CD4-positive, alpha-beta T cell treated with Interleukin-17A for 1 hour (primary cell): ENCODE results near the gene ARSI.
"Not testable (repeated sequence)": the region's sequence is repeated elsewhere in the genome, so short reads cannot be mapped to it uniquely, and the experiment has no call there.

Experiments used
- DNase-seq: peaks from one replicate; pipeline ENCODE4 v3.0.0-alpha.2; 2020

The ARSI gene

DNA sequence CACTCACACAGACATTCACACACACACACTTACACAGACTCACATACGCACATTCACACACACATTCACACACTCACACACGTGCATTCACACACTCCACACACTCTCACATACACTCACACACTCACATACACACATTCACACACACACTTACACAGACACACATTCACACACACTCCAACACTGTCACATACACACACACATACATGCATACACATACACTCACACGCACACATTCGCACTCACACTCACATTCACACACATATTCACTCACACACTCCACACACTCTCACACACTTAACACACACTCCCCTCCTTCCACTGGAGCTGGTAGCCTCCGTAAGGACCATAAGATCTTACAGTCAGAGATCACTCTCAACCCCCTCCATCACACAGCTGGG lies 39.3 kb downstream of the ARSI start:
- DNase-seq = no peak

DNA sequence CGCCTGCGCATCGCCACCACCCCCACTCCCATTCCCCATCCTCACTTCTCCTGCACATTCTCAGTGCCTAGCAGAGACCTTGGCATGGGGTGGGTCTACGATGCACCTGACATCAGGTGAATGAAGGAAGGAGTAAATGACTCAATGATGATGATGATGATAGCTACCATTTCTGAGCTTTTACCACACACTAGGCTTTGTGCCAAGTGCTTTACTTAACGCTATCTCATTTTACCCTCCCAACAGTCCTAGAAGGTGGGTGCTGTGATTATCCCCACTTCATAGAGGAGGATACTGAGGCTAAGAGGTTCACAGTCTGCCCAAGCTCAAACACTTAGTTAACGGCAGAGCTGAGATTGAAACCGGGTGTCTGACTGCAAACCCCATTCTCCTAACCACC lies 40.2 kb downstream of the ARSI start:
- DNase-seq = no peak

DNA sequence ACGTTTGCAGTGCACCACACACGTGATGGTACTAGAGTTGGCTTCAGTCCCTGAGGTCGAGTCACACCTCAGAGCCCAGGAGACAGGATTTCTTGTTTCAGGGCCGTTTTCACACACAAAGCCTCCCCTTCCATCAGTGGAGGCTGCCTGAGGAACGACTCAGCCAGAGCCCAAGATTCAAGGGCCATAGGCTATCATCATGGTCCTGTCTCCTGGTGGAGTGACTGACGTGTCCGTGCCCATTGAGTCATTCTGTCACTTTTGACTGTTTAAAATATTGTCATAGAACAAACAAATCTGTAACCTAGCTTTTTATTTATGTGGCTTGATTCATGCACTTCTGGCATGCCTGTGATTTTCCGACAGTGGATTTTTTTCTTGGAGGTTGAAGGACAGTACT lies 41.5 kb downstream of the ARSI start:
- no peak for DNase-seq

- no peak for DNase-seq
Measured at GRCh38 chr5:150258130-150258529, 44.6 kb downstream of the ARSI start.

- DNase-seq = no peak
Measured at GRCh38 chr5:150257424-150257823, 45.3 kb downstream of the ARSI start.

DNA sequence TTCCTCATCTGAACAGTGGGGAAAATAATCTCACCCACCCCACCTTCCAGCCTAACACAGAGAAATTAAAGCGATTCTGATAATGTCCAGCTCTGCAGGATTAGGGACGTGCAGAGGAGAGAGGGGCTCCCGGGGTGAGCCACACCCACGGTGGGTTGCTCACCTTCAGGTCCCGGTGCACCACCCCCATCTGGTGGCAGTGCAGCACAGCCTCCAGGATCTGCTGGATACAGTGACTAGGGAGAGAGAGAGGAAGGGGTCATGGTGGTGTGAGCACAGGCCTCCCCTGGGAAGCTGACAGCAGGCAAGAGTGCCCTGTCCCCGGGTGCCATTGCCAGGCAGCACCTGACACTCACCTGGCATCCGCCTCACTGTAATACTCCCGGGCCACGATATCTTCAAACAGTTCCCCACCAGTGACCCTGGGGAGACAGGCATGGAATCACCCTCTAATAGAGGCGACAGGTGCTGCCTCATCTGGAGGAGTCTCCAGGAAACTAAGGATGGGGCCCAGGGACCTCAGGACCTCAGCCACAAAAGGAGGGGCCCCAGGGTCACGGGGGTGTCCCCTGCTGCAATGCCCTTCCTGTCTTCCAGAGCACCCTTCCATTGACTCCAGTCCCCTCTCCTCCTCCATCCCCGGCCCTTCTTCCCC lies 46.2 kb downstream of the ARSI start:
- no peak for DNase-seq

DNA sequence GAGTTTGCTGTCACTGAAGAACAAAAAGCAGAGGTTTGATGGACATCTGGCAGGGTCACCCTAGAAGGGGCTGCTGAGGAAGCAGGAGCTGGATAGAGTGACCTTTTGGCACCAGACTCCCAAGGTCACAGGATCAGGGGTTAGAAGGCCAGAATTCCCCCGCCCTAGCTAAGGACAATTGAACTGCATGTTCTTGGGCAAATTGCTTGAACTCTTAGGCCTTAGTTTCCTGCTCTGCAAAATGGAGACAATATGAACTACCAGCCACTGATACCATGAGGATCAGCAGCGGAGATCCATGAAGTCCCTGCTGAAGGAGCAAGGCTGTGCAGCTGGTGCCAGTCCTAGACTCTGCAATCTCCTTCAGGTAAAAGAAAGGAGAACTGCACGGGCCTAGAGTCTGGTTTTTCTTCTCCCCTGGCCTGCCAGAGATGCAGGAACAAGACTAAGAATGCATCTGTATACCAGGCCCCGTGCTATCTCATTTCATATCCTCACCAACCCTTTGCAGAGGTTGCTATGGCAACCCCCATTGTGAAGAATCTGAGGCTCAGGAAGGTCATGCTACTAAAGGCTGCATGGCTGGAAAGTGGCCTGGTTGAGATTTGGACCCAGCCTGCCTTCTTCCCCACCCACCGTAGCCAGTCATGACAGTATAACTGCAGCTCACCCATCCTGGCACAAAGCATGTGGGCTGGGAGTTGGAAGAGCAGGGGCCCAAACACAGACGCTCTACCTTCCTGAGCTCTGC lies 46.9 kb downstream of the ARSI start:
- no peak for DNase-seq

DNA sequence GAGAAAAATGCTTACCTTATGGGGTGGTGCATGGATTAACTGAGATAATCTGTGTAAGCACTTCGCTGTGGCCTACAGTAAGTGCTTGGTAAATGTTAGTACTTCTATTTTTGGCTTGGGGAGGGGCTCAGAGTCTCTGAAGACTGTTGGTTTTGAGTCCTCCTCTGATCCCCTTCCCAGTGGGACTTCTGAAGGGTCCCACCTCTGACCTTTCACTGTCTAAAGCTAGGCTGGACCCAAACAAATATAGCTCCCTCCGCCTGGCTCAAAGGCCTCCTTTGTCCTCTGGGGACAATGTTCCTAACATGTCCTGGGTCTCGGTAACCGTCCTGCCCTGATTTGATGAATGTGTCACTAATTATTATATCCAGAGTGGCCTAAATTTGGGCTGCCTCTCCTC lies 47.9 kb downstream of the ARSI start:
- no peak for DNase-seq

DNA sequence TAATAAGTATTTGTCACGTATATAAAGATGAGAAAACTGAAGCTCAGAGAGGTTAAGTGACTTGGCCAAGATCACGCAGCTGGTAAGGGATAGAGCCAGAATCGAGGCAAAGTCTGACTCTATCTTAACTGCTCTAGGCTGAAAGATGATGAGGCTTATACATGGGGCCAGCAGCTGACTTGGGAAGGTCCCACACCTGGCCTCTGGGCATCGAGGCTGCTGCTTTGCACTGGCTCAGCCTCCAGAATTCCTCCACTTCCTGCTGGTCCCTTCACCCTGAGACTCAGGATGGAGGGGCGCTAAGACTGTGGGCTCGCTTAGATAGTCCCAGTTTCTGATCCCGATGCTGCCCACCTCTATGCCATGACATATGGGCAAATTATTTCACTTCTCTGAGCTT lies 48.3 kb downstream of the ARSI start:
- DNase-seq = no peak

DNA sequence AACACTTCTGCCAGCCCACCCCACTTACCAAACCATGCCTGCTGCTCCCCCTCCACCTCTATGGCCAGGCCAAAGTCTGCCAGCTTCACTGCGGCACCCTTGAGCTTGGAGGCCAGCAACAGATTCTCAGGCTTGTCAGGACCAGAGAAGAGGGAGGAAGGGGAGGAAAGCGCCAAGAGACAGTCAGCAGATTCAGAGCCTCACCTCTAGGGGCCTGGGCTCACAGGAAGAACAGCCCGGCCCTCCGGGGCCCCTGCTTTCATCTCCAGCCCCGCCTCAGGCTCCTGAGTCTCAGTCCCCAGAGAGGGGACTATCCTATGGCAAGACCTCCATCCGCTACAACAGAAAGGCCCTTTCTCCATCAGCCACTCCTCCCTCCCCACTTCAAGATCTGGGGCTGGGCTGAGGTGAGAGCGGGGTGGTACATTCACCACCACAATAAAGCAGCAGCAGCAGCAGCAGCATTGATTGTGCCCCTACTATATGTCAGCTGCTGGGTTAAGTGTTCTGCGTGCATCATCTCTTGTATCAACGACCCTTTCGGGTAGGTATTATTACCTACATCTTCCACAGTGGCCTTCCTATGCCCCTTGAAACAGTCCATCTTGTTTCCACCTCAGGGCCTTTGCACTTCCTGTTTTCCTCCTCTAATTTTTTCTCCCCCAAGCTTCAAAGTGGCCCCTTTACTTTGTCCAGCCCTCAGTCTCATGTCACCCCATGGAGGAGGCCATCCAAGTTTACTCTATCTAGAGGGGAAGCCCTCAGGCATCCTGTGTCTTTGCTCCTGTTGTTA lies 49.1 kb downstream of the ARSI start:
- DNase-seq = no peak

DNA sequence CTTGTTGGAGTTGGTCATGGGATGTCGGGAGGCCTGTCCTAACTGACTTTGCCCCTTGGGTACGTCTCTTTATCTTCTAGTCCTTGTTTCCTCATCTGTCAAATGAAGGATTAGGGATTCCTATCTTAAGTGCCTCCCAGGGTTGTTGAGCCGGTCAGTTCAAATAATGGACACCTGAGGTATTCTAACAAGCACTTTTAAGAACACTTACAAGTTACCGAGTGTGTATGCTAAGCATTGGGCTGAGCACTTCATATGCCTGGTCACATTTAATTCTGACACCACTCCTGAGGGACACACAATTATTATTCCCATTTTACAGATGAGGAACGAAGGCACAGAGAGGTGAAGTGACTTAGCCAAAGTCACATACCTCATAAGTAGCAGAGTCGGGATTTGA lies 50.2 kb downstream of the ARSI start:
- no peak for DNase-seq

GRCh38 chr5:150251504-150251903 lies 51.2 kb downstream of the ARSI start:
- no peak for DNase-seq

DNA sequence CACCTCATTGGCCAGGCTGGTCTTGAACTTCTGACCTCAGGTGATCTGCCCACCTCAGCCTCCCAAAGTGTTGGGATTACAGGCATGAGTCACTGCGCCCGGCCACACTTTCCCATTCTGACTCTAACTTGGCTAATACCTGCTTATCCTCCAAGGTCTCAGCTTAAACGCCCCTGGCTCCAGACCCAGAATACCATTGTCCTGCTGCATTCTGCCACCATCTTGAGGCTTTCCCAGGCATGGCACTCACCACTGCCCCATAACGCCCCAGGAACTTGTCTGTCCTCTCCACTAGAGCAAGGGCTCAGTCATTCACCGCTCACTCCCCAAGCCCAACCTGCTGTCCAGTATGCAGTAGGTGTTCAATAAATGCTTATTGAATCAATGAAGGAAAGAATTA lies 53.0 kb downstream of the ARSI start:
- no peak for DNase-seq

- no peak for DNase-seq
Measured at GRCh38 chr5:150248946-150249345, 53.8 kb downstream of the ARSI start.

GRCh38 chr5:150248493-150248892 lies 54.2 kb downstream of the ARSI start:
- DNase-seq = not testable (repeated sequence)

DNA sequence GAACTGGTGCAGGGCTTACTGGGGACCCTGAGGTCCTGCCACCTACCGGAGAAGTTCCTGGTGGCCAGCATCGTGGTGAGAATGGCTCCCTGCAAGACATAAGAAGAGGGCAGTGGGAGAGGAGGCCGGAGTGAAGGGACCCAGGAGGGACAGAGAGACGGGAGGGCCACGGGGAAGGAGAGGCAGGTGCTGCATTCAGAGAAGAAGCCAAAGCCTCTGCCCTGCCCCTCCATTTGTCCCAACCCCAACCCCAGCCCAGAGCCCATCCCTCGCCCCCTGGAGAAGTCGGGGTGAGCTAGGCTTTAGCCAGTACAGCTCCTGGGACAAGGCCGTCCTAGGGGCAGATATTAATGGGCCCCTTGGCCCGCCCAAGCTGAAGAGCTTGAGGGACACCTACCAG lies 55.0 kb downstream of the ARSI start:
- no peak for DNase-seq

DNA sequence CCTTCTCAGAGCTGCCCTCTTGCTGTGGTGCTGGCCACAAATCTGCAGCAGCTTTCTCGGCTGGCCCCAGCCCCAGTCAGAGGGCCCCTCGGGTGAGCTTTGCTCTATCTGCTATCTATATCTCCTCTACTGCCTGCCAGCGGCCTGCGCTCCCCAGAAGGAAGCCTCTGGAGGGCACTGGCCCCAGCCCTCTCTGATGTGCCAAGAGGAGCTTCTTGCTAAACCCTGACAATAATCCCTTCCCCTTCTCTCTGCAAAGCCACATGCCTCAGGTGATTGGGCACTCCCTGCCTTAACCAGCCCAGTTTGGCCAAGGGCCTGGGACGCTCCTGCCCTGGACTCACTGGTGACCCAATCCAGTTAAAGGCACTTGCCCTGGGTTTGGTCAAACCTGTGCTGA lies 55.9 kb downstream of the ARSI start:
- DNase-seq = no peak

- no peak for DNase-seq
Measured at GRCh38 chr5:150246429-150246828, 56.3 kb downstream of the ARSI start.
